ENCODE results near the gene NUP210.

DNA sequence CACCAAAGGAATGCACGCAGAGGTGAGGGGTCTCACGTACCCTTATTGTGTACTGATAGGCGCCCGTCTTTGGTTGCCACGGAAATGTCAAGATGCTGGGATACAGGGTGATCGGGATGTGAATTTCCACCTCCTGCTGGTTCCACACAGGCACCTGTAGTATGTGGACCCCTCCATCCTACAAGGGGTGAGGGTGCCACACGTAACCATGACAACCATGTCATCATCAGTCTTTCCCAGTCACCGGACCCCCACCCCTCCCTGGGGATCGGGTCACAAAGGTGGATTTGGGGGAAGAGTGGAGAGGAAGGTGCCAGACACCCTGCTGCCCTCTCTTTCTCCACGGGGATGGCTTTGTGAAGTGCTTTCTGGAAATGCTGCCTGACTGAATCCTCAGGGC lies 44.7 kb downstream of the NUP210 start:
- no peak for TF ChIP-seq NFYB (CRISPR knock-in tag; IDR thresholded peaks at IDR 0.05)
- TF ChIP-seq, protein P1, sequence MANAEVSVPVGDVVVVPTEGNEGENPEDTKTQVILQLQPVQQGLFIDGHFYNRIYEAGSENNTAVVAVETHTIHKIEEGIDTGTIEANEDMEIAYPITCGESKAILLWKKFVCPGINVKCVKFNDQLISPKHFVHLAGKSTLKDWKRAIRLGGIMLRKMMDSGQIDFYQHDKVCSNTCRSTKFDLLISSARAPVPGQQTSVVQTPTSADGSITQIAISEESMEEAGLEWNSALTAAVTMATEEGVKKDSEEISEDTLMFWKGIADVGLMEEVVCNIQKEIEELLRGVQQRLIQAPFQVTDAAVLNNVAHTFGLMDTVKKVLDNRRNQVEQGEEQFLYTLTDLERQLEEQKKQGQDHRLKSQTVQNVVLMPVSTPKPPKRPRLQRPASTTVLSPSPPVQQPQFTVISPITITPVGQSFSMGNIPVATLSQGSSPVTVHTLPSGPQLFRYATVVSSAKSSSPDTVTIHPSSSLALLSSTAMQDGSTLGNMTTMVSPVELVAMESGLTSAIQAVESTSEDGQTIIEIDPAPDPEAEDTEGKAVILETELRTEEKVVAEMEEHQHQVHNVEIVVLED (CRISPR knock-in tag; IDR thresholded peaks at IDR 0.05; ENCODE audit: borderline replicate concordance), result no peak
- no peak for TF ChIP-seq MBD4 (IDR thresholded peaks at IDR 0.05; ENCODE audit: borderline replicate concordance, low read length)
- no peak for TF ChIP-seq EZH2 (conservative IDR thresholded peaks at IDR 0.05; ENCODE audit: low read depth, low read length)
- no peak for TF ChIP-seq ZNF235 (CRISPR knock-in tag; IDR thresholded peaks at IDR 0.05; ENCODE audit: borderline replicate concordance)
- TF ChIP-seq, protein P2, sequence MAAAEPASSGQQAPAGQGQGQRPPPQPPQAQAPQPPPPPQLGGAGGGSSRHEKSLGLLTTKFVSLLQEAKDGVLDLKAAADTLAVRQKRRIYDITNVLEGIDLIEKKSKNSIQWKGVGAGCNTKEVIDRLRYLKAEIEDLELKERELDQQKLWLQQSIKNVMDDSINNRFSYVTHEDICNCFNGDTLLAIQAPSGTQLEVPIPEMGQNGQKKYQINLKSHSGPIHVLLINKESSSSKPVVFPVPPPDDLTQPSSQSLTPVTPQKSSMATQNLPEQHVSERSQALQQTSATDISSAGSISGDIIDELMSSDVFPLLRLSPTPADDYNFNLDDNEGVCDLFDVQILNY (CRISPR knock-in tag; conservative IDR thresholded peaks at IDR 0.05), result no peak

Measured in HepG2 (cell line).